ENCODE results near the gene PANK1. TPM values are rescaled to one million over a fixed set of nuclear protein-coding genes. Genes with fewer than 3 reads are reported as not detected.

Gene PANK1
- total RNA-seq, 3 donors from 2014 or later (not counting 1 experiment from before 2014, with no cell fraction given): 0.85 to 2.2 (median 1.4) TPM

DNA sequence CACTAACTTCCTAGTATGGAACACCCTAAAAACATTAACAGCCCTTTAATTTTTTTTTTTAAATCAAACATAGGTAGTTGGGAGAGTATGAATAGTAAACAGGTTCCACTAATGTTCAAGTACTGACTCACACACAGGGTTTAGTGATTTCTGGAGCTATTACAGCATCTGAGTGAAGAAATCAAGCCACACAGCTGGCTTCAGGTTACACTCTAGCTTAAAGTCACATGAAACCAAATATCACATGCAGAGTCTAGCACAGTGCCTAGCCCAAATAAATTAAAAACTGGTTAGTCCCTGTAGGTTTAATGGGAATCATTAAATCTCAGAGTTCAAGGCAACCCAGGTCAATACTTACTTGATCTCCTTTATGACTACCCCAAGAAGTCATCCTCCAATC is 11.6 kb downstream of the PANK1 start:
- ATAC-seq: no peak
- no peak overlapping the region for H3K4me3 ChIP-seq (ENCODE audit: low read length)
- H3K4me3 Mint-ChIP-seq: no peak overlapping the region
- no peaks in the 10 kb centered on the region for H3K36me3 ChIP-seq (ENCODE audit: control insufficient read depth, insufficient read depth, low read length)
- TF ChIP-seq, protein P1, sequence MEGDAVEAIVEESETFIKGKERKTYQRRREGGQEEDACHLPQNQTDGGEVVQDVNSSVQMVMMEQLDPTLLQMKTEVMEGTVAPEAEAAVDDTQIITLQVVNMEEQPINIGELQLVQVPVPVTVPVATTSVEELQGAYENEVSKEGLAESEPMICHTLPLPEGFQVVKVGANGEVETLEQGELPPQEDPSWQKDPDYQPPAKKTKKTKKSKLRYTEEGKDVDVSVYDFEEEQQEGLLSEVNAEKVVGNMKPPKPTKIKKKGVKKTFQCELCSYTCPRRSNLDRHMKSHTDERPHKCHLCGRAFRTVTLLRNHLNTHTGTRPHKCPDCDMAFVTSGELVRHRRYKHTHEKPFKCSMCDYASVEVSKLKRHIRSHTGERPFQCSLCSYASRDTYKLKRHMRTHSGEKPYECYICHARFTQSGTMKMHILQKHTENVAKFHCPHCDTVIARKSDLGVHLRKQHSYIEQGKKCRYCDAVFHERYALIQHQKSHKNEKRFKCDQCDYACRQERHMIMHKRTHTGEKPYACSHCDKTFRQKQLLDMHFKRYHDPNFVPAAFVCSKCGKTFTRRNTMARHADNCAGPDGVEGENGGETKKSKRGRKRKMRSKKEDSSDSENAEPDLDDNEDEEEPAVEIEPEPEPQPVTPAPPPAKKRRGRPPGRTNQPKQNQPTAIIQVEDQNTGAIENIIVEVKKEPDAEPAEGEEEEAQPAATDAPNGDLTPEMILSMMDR (IDR thresholded peaks at IDR 0.05): no peak
- H3K9me3 Mint-ChIP-seq: no peaks in the 10 kb centered on the region
- intact Hi-C loops (cut with micrococcal nuclease): no loop called here
- no peak overlapping the region for H3K27ac ChIP-seq (ENCODE audit: low read length)
- no peaks in the 10 kb centered on the region for H3K4me1 Mint-ChIP-seq
- H3K36me3 Mint-ChIP-seq: no peaks in the 10 kb centered on the region
- DNase-seq: no peak
- no peaks in the 10 kb centered on the region for H3K9me3 ChIP-seq (ENCODE audit: control insufficient read depth, insufficient read depth, low read length)
- no peaks in the 10 kb centered on the region for H3K27me3 Mint-ChIP-seq (ENCODE audit: low read depth in 2 of 2)
- no peaks in the 10 kb centered on the region for H3K4me1 ChIP-seq (ENCODE audit: control insufficient read depth, insufficient read depth, low read length)
- H3K27ac Mint-ChIP-seq: no peak overlapping the region
- H3K27me3 ChIP-seq (ENCODE audit: control insufficient read depth, insufficient read depth, low read length): no peaks in the 10 kb centered on the region

DNA sequence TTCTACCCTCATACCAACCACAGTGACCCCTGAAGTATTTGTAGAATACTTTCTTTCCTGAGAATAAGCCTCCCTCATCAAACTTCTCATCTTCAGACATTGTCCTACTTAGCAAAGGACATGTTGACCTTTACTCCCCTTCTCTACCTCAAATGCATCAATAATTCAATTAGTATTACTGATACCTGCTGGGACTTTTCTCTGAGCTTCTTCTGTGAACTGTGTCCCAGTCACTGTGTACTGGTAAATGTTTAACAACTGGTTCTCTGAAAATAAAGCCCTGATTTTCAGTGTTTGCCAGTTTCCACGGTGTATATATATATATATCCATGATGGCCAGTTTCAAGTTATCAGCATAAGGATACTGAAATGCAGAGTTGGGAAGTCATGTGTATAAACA is 12.2 kb downstream of the PANK1 start:
- Histone ChIP-seq H3K9me3 (ENCODE audit: control insufficient read depth, insufficient read depth, low read length) (no peaks in the 10 kb centered on the region), H3K4me3 (ENCODE audit: low read length) (no peak overlapping the region), H3K4me1 (ENCODE audit: control insufficient read depth, insufficient read depth, low read length) (no peaks in the 10 kb centered on the region), H3K27ac (ENCODE audit: low read length) (no peak overlapping the region), H3K36me3 (ENCODE audit: control insufficient read depth, insufficient read depth, low read length) (no peaks in the 10 kb centered on the region), H3K27me3 (ENCODE audit: control insufficient read depth, insufficient read depth, low read length) (no peaks in the 10 kb centered on the region)
- TF ChIP-seq, protein P1 (IDR thresholded peaks at IDR 0.05): no peak
- no peak overlapping the region for H3K27ac Mint-ChIP-seq
- no peak for DNase-seq
- whole genome bisulfite sequencing (ENCODE audit: insufficient coverage): no CpG with 5 or more reads among the region's 1 CpG
- H3K4me1 Mint-ChIP-seq: no peaks in the 10 kb centered on the region
- intact Hi-C loops (cut with micrococcal nuclease): no loop called here
- H3K36me3 Mint-ChIP-seq: no peaks in the 10 kb centered on the region
- H3K4me3 Mint-ChIP-seq: no peak overlapping the region
- no peak for ATAC-seq
- H3K27me3 Mint-ChIP-seq (ENCODE audit: low read depth in 2 of 2): no peaks in the 10 kb centered on the region
- no peaks in the 10 kb centered on the region for H3K9me3 Mint-ChIP-seq

GRCh38 chr10:89627830-89628229 is 17.2 kb downstream of the PANK1 start:
- H3K9me3 Mint-ChIP-seq: peaks cover 0 to 2% of the 10 kb centered on the region in 2 donors
- DNase-seq: no peak
- no peaks in the 10 kb centered on the region for H3K9me3 ChIP-seq (ENCODE audit: control insufficient read depth, insufficient read depth, low read length)
- no peak overlapping the region for H3K4me3 ChIP-seq (ENCODE audit: low read length)
- H3K4me3 Mint-ChIP-seq: no peak overlapping the region
- no peaks in the 10 kb centered on the region for H3K27me3 ChIP-seq (ENCODE audit: control insufficient read depth, insufficient read depth, low read length)
- TF ChIP-seq, protein P1 (IDR thresholded peaks at IDR 0.05): no peak
- no peaks in the 10 kb centered on the region for H3K4me1 Mint-ChIP-seq
- intact Hi-C loops (cut with micrococcal nuclease): no loop called here
- no peaks in the 10 kb centered on the region for H3K36me3 ChIP-seq (ENCODE audit: control insufficient read depth, insufficient read depth, low read length)
- no peak overlapping the region for H3K27ac Mint-ChIP-seq
- no CpG with 5 or more reads among the region's 1 CpG for WGBS (ENCODE audit: insufficient coverage)
- no peaks in the 10 kb centered on the region for H3K4me1 ChIP-seq (ENCODE audit: control insufficient read depth, insufficient read depth, low read length)
- no peaks in the 10 kb centered on the region for H3K36me3 Mint-ChIP-seq
- ATAC-seq: no peak
- no peak overlapping the region for H3K27ac ChIP-seq (ENCODE audit: low read length)
- H3K27me3 Mint-ChIP-seq (ENCODE audit: low read depth in 2 of 2): no peaks in the 10 kb centered on the region

DNA sequence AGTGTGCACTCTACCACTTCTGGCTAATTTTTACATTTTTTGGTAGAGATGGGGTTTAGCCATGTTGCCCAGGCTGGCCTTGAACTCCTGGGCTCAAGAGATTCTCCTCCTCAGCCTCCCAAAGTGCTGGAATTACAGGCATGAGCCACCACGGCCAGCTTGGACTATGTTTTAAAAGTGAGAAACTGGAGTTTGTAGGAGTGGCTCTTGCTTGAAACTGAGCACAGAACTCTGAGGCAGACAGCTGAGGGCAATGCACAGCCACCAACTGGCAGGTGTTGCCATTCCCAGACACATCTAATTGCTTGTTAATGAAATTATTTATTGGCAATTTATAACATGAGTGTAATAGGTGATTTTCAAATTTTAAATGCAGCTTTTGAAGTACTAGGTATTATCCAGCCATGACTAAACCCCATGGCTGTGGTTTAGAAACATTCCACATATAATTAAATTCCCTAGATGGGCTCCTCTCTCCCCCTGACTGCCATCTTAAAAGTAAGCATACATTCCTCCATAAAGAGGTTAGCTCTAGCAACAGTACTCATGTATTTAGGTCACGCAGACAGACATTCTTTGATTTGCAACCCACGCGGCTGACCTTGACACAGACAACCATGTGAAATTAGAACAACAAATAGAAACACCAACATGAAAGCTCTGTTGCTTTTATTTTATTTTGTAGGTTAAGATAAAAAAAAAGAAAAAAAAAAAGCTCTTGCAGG is 19.8 kb downstream of the PANK1 start:
- no peak overlapping the region for H3K4me3 ChIP-seq (ENCODE audit: low read length)
- no peaks in the 10 kb centered on the region for H3K4me1 ChIP-seq (ENCODE audit: control insufficient read depth, insufficient read depth, low read length)
- Mint-ChIP-seq H3K27me3 (ENCODE audit: low read depth in 2 of 2) (no peaks in the 10 kb centered on the region), H3K4me1 (no peaks in the 10 kb centered on the region), H3K27ac (no peak overlapping the region), H3K4me3 (no peak overlapping the region), H3K9me3 (peaks cover 2 to 3% of the 10 kb centered on the region in 2 donors), H3K36me3 (no peaks in the 10 kb centered on the region)
- H3K36me3 ChIP-seq (ENCODE audit: control insufficient read depth, insufficient read depth, low read length): no peaks in the 10 kb centered on the region
- ATAC-seq (no peak), DNase-seq (no peak)
- no peaks in the 10 kb centered on the region for H3K27me3 ChIP-seq (ENCODE audit: control insufficient read depth, insufficient read depth, low read length)
- H3K27ac ChIP-seq (ENCODE audit: low read length): no peak overlapping the region
- intact Hi-C loops (cut with micrococcal nuclease): no loop called here
- WGBS (ENCODE audit: insufficient coverage): 69% methylated on average over 4 of the region's 4 CpGs
- H3K9me3 ChIP-seq (ENCODE audit: control insufficient read depth, insufficient read depth, low read length): peaks cover 8% of the 10 kb centered on the region
- TF ChIP-seq, protein P1 (IDR thresholded peaks at IDR 0.05): no peak
